PFSK-1 (cell line): ENCODE data around the gene USP11.

ENCODE experiments used
- POLR2AphosphoS5 ChIP-seq: IDR thresholded peaks from 2 replicates; pipeline ENCODE4 v1.6.1; 2012; ENCODE audit warnings: low read depth, mild to moderate bottlenecking, control low read depth, low read length, moderate library complexity
- REST ChIP-seq, 2 experiments: IDR thresholded peaks; 2 replicates each; pipeline versions ENCODE4 v1.6.1 to v1.8.0; 2011 to 2012; ENCODE audit warnings: low read depth in 2 of 2, low read length in 2 of 2, control low read depth in 1 of 2, inconsistent platforms in 1 of 2, mild to moderate bottlenecking in 1 of 2, moderate library complexity in 1 of 2; ENCODE audit not compliant: insufficient read depth in 1 of 2
- SIN3A ChIP-seq: IDR thresholded peaks from 2 replicates; pipeline ENCODE4 v1.6.1; 2012; ENCODE audit warnings: mild to moderate bottlenecking, low read length, moderate library complexity, borderline replicate concordance; ENCODE audit not compliant: insufficient read depth
- TAF1 ChIP-seq: IDR thresholded peaks from 2 replicates; pipeline ENCODE4 v1.6.1; 2012; ENCODE audit warnings: low read length, control low read depth, borderline replicate concordance; ENCODE audit not compliant: insufficient read depth

GRCh38 chrX:47250017-47250347 is 17.2 kb downstream of the USP11 start:
- TF ChIP-seq POLR2AphosphoS5 (no peak), TAF1 (no peak), REST (IDR thresholded peaks at IDR 0.05; ENCODE audit: insufficient read depth in 1 of 2, low read depth in 2 of 2, low read length in 2 of 2) (no peak), SIN3A (no peak)
